DND-41 (cell line): Measurements from ENCODE around the gene IQGAP3.
A peak's percentile ranks its signal among the peaks of the same experiment; 100 is the strongest.

Experiments used
- ATAC-seq: fragments of 200-7000 bp; cut with Tn5 transposase; 3 replicates; pipeline ENCODE4 v1.9.1; 2021; ENCODE audit warnings: low read depth; ENCODE audit not compliant: insufficient read depth
- DNase-seq: peaks from one replicate; pipeline ENCODE4 v3.0.0-alpha.2; 2020
- H2AFZ ChIP-seq: 2 replicates; pipeline ENCODE4 v1.6.0; 2012; ENCODE audit warnings: low read depth, low read length
- H3K27ac ChIP-seq: 2 replicates; pipeline ENCODE4 v1.5.1; 2012; ENCODE audit warnings: low read length, inconsistent platforms
- H3K27me3 ChIP-seq: fragments of 200-600 bp; sonication (generic); 2 replicates; pipeline ENCODE4 v1.6.0; 2012; ENCODE audit warnings: low read length, mild to moderate bottlenecking, inconsistent platforms; ENCODE audit not compliant: insufficient read depth, poor library complexity
- H3K36me3 ChIP-seq: 2 replicates; pipeline ENCODE4 v1.5.1; 2012; ENCODE audit warnings: low read length, inconsistent platforms; ENCODE audit not compliant: insufficient read depth
- H3K4me1 ChIP-seq: 2 replicates; pipeline ENCODE4 v1.5.1; 2012; ENCODE audit warnings: mild to moderate bottlenecking, low read length; ENCODE audit not compliant: insufficient read depth
- H3K4me2 ChIP-seq: 2 replicates; pipeline ENCODE4 v1.6.0; 2012; ENCODE audit warnings: mild to moderate bottlenecking, moderate library complexity, low read length, inconsistent platforms; ENCODE audit not compliant: insufficient read depth
- H3K4me3 ChIP-seq, 2 experiments: fragments of 200-600 bp in 1 of 2; shearing (Covaris generic) in 1 of 2; 2 replicates each; pipeline ENCODE4 v1.5.1; 2012 to 2016; ENCODE audit warnings: inconsistent platforms in 2 of 2, low read length in 2 of 2, mild to moderate bottlenecking in 2 of 2, low read depth in 1 of 2, moderate library complexity in 1 of 2
- H3K79me2 ChIP-seq: 2 replicates; pipeline ENCODE4 v1.6.0; 2012; ENCODE audit warnings: low read length, inconsistent platforms; ENCODE audit not compliant: insufficient read depth
- H3K9ac ChIP-seq: 2 replicates; pipeline ENCODE4 v1.6.0; 2012; ENCODE audit warnings: low read depth, mild to moderate bottlenecking, inconsistent platforms, low read length, moderate library complexity
- H3K9me3 ChIP-seq: 2 replicates; pipeline ENCODE4 v1.5.1; 2012; ENCODE audit warnings: low read length, moderate library complexity, mild to moderate bottlenecking, inconsistent platforms; ENCODE audit not compliant: insufficient read depth, severe bottlenecking
- H4K20me1 ChIP-seq: 2 replicates; pipeline ENCODE4 v1.6.0; 2012; ENCODE audit warnings: low read length; ENCODE audit not compliant: insufficient read depth
- EZH2 ChIP-seq: IDR thresholded peaks from 3 replicates; pipeline ENCODE4 v1.6.1; 2012; ENCODE audit warnings: borderline replicate concordance, low read depth, mild to moderate bottlenecking, moderate library complexity, low read length, inconsistent platforms; ENCODE audit not compliant: severe bottlenecking
- TF ChIP-seq, protein P1 (sequence below): IDR thresholded peaks from 2 replicates; pipeline ENCODE4 v1.5.1; 2012; ENCODE audit warnings: borderline replicate concordance, low read length, moderate library complexity, mild to moderate bottlenecking; ENCODE audit not compliant: poor library complexity, severe bottlenecking; ENCODE audit errors: extremely low read depth

IQGAP3 gene

DNA sequence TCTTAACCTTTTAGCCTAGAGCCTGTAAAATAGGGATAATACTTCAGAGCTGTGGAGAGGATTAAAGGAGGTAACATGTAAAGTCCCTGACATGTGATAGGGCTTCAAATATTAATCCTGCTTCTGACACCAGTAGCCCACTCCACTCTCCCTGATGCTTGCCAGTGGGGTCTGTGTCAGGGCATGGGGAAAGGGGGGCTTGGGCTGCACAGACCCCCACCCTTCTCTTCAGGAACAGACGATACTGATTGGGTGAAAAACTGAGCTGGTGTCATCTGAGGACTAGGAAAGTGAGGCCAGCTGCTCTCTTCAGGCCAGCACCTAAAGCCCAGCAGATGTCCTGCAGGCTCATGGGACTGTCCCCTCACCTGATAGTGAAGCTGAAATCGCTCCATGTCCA lies 44.8 kb downstream of the IQGAP3 start:
- TF ChIP-seq EZH2 = no peak
- TF ChIP-seq, protein P1, sequence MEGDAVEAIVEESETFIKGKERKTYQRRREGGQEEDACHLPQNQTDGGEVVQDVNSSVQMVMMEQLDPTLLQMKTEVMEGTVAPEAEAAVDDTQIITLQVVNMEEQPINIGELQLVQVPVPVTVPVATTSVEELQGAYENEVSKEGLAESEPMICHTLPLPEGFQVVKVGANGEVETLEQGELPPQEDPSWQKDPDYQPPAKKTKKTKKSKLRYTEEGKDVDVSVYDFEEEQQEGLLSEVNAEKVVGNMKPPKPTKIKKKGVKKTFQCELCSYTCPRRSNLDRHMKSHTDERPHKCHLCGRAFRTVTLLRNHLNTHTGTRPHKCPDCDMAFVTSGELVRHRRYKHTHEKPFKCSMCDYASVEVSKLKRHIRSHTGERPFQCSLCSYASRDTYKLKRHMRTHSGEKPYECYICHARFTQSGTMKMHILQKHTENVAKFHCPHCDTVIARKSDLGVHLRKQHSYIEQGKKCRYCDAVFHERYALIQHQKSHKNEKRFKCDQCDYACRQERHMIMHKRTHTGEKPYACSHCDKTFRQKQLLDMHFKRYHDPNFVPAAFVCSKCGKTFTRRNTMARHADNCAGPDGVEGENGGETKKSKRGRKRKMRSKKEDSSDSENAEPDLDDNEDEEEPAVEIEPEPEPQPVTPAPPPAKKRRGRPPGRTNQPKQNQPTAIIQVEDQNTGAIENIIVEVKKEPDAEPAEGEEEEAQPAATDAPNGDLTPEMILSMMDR = no peak
- H2AFZ ChIP-seq = no peak overlapping the region
- H3K4me1 ChIP-seq = no peaks in the 10 kb centered on the region
- no peaks in the 10 kb centered on the region for H3K27me3 ChIP-seq
- H3K4me2 ChIP-seq = no peak overlapping the region
- H3K27ac ChIP-seq = no peak overlapping the region
- H3K79me2 ChIP-seq = no peaks in the 10 kb centered on the region
- H3K4me3 ChIP-seq = no peak overlapping the region
- DNase-seq (no peak), ATAC-seq (no peak)
- no peak overlapping the region for H3K9ac ChIP-seq
- H3K9me3 ChIP-seq = no peaks in the 10 kb centered on the region
- H4K20me1 ChIP-seq = no peaks in the 10 kb centered on the region
- H3K36me3 ChIP-seq = peaks cover 56% of the 10 kb centered on the region

DNA sequence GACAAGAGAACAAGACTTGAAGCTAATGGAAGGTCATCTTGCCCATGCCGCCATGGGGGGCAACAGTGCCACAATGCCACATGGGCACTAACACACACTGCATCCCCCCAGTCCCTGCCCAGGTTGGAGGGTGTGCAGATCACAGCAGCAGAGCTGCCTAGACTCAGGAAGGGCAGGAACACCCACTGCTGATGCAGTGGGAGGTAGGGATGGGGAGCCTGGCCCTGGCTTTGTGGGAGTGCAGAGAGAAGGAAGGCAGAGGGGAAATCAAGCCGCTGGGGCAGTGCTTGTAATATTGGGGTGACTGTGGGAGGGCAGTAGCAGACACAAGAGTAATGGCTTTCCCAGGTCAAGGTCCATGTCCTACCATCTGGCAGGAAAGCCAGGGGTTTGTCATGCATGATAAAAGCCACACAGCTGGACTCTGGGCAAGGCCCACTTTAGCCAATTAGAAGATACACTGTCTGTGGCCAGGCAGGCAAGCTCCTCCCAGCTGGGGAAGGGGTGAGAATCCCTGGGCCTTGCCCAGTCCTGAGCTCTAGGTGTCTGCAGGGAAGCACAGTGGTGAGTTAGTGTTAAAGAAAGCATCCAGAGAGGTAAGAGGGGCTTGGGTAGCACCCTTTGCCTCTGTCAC lies 46.4 kb downstream of the IQGAP3 start:
- no peak overlapping the region for H3K27ac ChIP-seq
- H3K4me1 ChIP-seq = no peaks in the 10 kb centered on the region
- no peak overlapping the region for H3K4me2 ChIP-seq
- no peak overlapping the region for H3K9ac ChIP-seq
- no peak for TF ChIP-seq EZH2
- TF ChIP-seq, protein P1 = no peak
- no peaks in the 10 kb centered on the region for H4K20me1 ChIP-seq
- H3K36me3 ChIP-seq = peaks cover 44% of the 10 kb centered on the region
- no peak overlapping the region for H3K4me3 ChIP-seq
- DNase-seq (no peak), ATAC-seq (no peak)
- H3K79me2 ChIP-seq = no peaks in the 10 kb centered on the region
- H2AFZ ChIP-seq = no peak overlapping the region
- no peaks in the 10 kb centered on the region for H3K27me3 ChIP-seq
- H3K9me3 ChIP-seq = no peaks in the 10 kb centered on the region

DNA sequence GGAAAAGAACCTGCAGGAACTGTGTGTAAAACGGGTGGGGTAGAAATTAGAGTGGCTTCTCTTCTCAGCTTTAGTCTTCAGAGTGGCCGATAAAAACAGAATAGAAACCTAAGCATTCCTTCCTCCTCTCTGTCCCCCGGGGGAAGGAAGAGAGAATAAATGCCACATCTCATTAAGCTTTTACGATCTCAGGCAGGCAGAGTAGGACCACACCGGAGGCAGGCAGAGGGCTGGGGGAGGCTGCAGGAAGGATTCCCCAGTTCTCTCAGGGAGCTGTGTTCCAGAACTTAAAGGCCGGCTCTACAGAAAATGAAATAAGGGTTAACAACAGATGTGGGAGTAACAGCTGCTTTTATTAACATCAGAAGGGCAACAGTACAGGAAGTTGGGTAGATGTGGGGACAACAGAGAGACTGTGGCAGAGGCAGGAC lies 47.3 kb downstream of the IQGAP3 start:
- no peak overlapping the region for H3K27ac ChIP-seq
- TF ChIP-seq, protein P1 = no peak
- TF ChIP-seq EZH2 = no peak
- H3K9me3 ChIP-seq = no peaks in the 10 kb centered on the region
- H3K9ac ChIP-seq = no peak overlapping the region
- H3K4me3 ChIP-seq = no peak overlapping the region
- peaks cover 35% of the 10 kb centered on the region for H3K36me3 ChIP-seq
- H3K4me1 ChIP-seq = no peaks in the 10 kb centered on the region
- H3K79me2 ChIP-seq = no peaks in the 10 kb centered on the region
- no peaks in the 10 kb centered on the region for H3K27me3 ChIP-seq
- DNase-seq (no peak), ATAC-seq (peak; percentile 31; the same call in 1 of the 3 replicates)
- H4K20me1 ChIP-seq = no peaks in the 10 kb centered on the region
- H2AFZ ChIP-seq = no peak overlapping the region
- H3K4me2 ChIP-seq = no peak overlapping the region
